Progenitor cell of endocrine pancreas (in vitro differentiated cells): Measurements from ENCODE around the gene UPK3A. TPM values are rescaled to one million over a fixed set of nuclear protein-coding genes. Genes with fewer than 3 reads are reported as not detected.

Experiments used
- DNase-seq: peaks from one replicate; pipeline ENCODE4 v3.0.0; 2021; ENCODE audit warnings: low spot score; ENCODE audit not compliant: unreplicated experiment
- H3K27ac Mint-ChIP-seq: 2 replicates; pipeline ENCODE4 v1.8.0; 2021; ENCODE audit warnings: mild to moderate bottlenecking, moderate library complexity, mixed read lengths
- H3K27me3 Mint-ChIP-seq: 2 replicates; pipeline ENCODE4 v1.8.0; 2021; ENCODE audit warnings: mixed read lengths
- H3K36me3 Mint-ChIP-seq: 2 replicates; pipeline ENCODE4 v1.8.0; 2022; ENCODE audit warnings: mixed read lengths; ENCODE audit not compliant: insufficient read depth
- H3K4me1 Mint-ChIP-seq: 2 replicates; pipeline ENCODE4 v1.8.0; 2021; ENCODE audit warnings: low read depth, mixed read lengths
- H3K4me3 Mint-ChIP-seq: 2 replicates; pipeline ENCODE4 v1.8.0; 2021; ENCODE audit warnings: low read depth, mild to moderate bottlenecking, moderate library complexity, mixed read lengths
- H3K9me3 Mint-ChIP-seq: 2 replicates; pipeline ENCODE4 v1.8.0; 2021; ENCODE audit warnings: low read depth, mixed read lengths
- CTCF ChIP-seq: fragments of 200-600 bp; sonication (generic); IDR thresholded peaks from one replicate; pipeline ENCODE4 v1.5.0; 2021; ENCODE audit warnings: antibody characterized with exemption, mild to moderate bottlenecking; ENCODE audit not compliant: unreplicated experiment
- total RNA-seq: library from RNA; stranded (reverse); gene quantifications from 2 replicates; pipeline ENCODE4 v1.2.1, GENCODE V29; 2021

Gene UPK3A
- total RNA-seq, 1 donor from 2014 or later: 0.57 TPM

- H3K36me3 Mint-ChIP-seq: peaks cover 15% of the 10 kb centered on the region
- no peaks in the 10 kb centered on the region for H3K9me3 Mint-ChIP-seq
- H3K4me1 Mint-ChIP-seq: peaks cover 10% of the 10 kb centered on the region
- DNase-seq: no peak
- H3K4me3 Mint-ChIP-seq: no peak overlapping the region
- H3K27ac Mint-ChIP-seq: no peak overlapping the region
- H3K27me3 Mint-ChIP-seq: no peaks in the 10 kb centered on the region
- TF ChIP-seq CTCF: no peak
Observed at GRCh38 chr22:45341498-45341897, 56.7 kb downstream of the UPK3A start.

GRCh38 chr22:45343143-45343542 is 58.4 kb downstream of the UPK3A start:
- H3K4me1 Mint-ChIP-seq: no peaks in the 10 kb centered on the region
- no peak overlapping the region for H3K27ac Mint-ChIP-seq
- no peak for DNase-seq
- H3K4me3 Mint-ChIP-seq: no peak overlapping the region
- peaks cover 8% of the 10 kb centered on the region for H3K36me3 Mint-ChIP-seq
- no peaks in the 10 kb centered on the region for H3K27me3 Mint-ChIP-seq
- H3K9me3 Mint-ChIP-seq: no peaks in the 10 kb centered on the region
- TF ChIP-seq CTCF: no peak

- no peaks in the 10 kb centered on the region for H3K4me1 Mint-ChIP-seq
- no peak overlapping the region for H3K27ac Mint-ChIP-seq
- peaks cover 5% of the 10 kb centered on the region for H3K36me3 Mint-ChIP-seq
- no peaks in the 10 kb centered on the region for H3K9me3 Mint-ChIP-seq
- DNase-seq: no peak
- H3K27me3 Mint-ChIP-seq: no peaks in the 10 kb centered on the region
- no peak overlapping the region for H3K4me3 Mint-ChIP-seq
- TF ChIP-seq CTCF: peak; percentile 33
Observed at GRCh38 chr22:45344334-45344733, 59.6 kb downstream of the UPK3A start.

Other genes starting within 250 kb of the UPK3A start
- 62.6 and 65.1 TPM in 2 replicates for gene NUP50, start 121.0 kb upstream of the UPK3A start, total RNA-seq
- 44.1 and 45.3 TPM in 2 replicates for gene KIAA0930, start 44.1 kb upstream of the UPK3A start, total RNA-seq
- 122 and 131 TPM in 2 replicates for gene FAM118A, start 25.0 kb downstream of the UPK3A start, total RNA-seq
- not detected in 2 replicates for gene SMC1B, start 128.7 kb downstream of the UPK3A start, total RNA-seq
- 6.7 and 7.0 TPM in 2 replicates for gene RIBC2, start 128.7 kb downstream of the UPK3A start, total RNA-seq
- gene FBLN1, start 217.9 kb downstream of the UPK3A start, total RNA-seq: 257 and 258 TPM in 2 replicates